Gastroesophageal sphincter (tissue), 3 donors: Measurements from ENCODE around the gene BCKDHA.

Source experiments
- CTCF ChIP-seq, 4 experiments: fragments of 200-600 bp in 2 of 4; fragments of 450-650 bp in 2 of 4; sonication (generic) in 1 of 4; IDR thresholded peaks; one replicate each; pipeline ENCODE4 v1.5.1; 2017 to 2019; ENCODE audit warnings: antibody characterized with exemption in 4 of 4, mild to moderate bottlenecking in 2 of 4, moderate library complexity in 2 of 4
- EP300 ChIP-seq: sonication (generic); formaldehyde crosslinking; IDR thresholded peaks from one replicate; pipeline ENCODE4 v1.6.1; 2017; ENCODE audit warnings: antibody characterized with exemption, mild to moderate bottlenecking
- POLR2A ChIP-seq, 2 donors: fragments of 450-650 bp; IDR thresholded peaks; one replicate each; pipeline ENCODE4 v1.6.1; 2017; ENCODE audit warnings: antibody characterized with exemption in 2 of 2, mild to moderate bottlenecking in 2 of 2, moderate library complexity in 1 of 2
- POLR2AphosphoS5 ChIP-seq: sonication (generic); formaldehyde crosslinking; IDR thresholded peaks from one replicate; pipeline ENCODE4 v1.6.1; 2017; ENCODE audit warnings: antibody characterized with exemption

GRCh38 chr19:41431426-41432386, 34.1 kb downstream of the BCKDHA start:
- TF ChIP-seq CTCF (IDR thresholded peaks at IDR 0.05) = no peak
- TF ChIP-seq POLR2AphosphoS5 = no peak
- TF ChIP-seq EP300 = no peak
- no peak for TF ChIP-seq POLR2A (IDR thresholded peaks at IDR 0.05)
